DLD1 (cell line): ENCODE data around the gene MAEA.
"Not testable (repeated sequence)": the region's sequence is repeated elsewhere in the genome, so short reads cannot be mapped to it uniquely, and the experiment has no call there.

Experiments used
- in situ Hi-C: cut with HindIII; loops from 2 replicates; pipeline ENCODE4 v1.10.0; 2017; ENCODE audit warnings: low sequenced_read_pairs

Gene MAEA

DNA sequence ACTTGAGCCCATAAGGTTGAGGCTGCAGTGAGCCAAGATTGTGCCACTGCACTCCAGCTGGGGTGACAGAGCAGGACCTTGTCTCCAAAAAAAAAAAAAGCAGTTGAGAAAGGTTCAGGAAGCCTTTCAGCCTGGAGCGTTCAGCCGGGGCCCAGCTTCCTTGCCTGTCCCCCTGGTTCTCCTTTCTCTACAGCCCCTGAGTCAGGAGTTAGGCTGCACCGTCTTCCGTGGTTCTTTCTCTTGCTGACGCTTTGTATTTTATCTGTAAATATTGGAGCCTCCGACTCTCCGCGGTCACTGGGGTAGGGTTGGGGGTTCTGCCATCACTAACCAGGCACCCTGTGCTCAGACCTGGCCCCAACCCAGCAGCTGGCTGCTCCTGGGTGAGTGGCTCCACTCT, 43.6 kb downstream of the MAEA start:
- in situ Hi-C loops, result no loop called here

DNA sequence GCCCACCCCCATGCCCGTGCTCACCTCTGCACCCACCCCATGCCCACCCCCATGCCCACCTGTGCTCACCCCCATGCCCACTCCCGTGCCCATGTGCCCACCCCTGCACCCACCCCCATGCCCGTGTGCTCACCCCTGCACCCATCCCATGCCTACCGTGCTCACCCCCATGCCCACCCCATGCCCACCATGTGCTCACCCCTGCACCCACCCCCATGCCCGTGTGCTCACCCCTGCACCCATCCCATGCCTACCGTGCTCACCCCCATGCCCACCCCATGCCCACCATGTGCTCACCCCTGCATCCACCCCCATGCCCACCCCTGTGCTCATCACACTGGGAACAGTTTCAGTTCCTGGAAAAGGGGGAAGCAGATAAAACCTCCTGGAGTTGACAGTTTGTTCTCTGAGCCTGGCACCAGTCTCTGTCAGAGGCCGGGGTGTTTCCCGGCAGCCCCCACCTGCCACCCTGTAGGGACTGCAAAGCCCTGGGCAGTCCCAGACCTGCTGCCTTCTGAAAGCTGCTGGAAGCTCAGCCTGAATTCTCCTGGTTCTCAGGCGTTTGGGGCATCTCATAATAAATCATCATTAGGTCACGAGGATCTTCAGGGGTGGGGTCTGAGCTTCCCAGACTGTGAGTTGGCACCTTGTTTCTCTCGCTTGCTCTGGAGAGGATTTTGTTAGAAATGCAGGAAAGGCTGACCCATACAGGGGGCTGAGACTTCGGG, 44.3 kb downstream of the MAEA start:
- in situ Hi-C loops, result not testable (repeated sequence)

DNA sequence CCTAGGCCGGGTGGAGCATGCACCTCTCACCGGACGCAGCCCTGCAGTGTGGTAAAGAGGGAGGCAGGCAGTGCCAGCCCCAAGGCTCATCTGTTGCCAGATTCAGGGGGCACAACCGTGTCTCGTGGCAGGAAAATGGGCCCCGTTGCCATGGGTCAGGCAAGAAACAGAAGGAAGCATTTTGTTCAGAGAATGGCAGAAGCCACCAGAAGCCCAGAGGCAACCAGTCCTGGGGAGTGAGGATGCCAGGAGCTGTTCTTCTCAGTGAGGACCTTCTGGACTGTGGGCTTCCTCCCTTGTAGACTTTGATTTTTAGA, 44.8 kb downstream of the MAEA start:
- in situ Hi-C loops, result no loop called here

DNA sequence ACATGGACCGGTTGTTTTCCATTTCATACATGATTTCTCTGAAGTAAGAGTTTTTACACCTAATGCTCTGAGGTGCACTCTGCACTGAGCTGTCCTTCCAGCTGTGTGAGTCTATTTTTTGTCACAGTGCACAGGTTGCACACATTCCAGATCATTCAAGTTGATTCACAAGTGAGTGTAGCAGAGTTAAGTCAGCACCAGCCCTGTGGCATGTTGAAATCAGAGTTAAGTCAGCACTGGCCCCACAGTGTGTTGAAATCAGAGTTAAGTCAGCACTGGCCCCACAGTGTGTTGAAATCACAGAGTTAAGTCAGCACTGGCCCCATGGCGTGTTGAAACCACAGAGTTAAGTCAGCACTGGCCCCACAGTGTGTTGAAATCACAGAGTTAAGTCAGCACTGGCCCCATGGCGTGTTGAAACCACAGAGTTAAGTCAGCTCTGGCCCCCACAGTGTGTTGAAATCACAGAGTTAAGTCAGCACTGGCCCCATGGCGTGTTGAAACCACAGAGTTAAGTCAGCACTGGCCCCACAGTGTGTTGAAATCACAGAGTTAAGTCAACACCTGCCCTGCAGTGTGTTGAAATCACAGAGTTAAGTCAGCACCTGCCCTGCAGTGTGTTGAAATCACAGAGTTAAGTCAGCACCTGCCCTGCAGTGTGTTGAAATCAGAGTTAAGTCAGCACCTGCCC, 45.6 kb downstream of the MAEA start:
- in situ Hi-C loops, result not testable (repeated sequence)

DNA sequence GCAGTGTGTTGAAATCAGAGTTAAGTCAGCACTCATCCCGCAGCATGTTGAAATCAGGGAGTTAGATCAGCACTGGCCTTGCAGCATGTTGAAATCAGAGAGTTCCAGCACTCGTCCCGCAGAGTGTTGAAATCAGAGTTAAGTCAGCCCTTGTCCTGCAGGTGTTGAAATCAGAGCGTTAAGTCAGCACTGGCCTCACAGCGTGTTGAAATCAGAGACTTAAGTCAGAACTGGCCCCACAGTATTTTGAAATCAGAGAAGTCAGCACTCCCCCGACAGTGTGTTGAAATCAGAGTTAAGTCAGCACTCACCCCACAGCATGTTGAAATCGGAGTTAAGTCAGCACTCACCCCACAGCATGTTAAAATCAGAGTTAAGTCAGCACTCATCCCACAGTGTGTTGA, 46.4 kb downstream of the MAEA start:
- in situ Hi-C loops, result no loop called here

DNA sequence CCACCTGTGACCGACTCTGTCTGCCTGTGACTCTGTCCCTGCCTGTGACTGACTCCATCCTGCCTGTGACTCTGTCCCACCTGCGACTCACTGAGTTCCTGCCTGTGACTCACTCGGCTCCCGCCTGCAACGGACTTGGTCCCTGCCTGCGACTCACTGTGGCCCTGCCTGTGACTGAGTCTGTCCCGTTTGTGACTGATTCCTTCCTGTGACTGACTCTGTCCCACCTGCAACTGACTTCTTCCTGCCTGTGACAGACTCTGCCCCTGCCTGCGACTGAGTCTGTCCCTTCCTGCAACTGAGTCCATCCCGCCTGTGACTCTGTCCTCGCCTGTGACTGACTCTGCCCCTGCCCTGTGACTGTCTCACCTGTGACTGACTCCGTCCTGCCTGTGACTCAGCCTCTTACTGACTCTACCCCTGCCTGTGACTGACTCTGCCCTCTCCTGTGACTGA, 47.7 kb downstream of the MAEA start:
- in situ Hi-C loops, result no loop called here

DNA sequence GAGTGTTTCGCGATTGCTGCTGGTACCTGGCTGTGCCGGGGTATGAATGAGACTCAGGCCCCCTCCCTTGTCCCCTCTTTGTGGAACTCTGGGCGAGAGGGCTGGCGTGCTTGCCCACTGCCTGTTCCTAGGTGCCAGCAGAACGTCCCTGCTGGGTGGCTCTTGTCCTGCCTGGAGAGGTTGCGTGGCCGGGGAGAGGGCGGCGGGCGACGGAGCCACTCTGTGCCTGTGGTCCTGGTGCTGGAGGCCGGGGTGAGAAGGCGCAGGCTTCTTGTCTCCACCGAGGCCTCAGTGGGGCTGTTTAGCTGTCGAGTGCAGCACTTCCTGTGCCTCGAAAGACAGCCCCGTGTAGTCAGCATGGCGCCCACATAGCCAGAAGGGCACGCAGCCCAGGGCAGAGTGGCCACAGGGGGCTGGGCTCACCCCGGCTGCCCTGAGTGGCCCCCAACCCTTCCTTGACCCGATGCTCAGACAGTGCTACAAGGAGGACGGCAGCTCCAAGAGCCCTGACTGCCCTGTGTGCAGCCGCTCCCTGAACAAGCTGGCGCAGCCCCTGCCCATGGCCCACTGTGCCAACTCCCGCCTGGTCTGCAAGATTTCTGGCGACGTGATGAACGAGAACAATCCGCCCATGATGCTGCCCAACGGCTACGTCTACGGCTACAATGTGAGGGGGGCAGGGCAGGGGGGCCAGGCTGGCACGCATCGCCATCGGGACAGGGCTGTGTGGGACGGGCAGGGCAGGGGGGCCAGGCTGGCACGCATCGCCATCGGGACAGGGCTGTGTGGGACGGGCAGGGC, 48.5 kb downstream of the MAEA start:
- in situ Hi-C loops, result no loop called here

DNA sequence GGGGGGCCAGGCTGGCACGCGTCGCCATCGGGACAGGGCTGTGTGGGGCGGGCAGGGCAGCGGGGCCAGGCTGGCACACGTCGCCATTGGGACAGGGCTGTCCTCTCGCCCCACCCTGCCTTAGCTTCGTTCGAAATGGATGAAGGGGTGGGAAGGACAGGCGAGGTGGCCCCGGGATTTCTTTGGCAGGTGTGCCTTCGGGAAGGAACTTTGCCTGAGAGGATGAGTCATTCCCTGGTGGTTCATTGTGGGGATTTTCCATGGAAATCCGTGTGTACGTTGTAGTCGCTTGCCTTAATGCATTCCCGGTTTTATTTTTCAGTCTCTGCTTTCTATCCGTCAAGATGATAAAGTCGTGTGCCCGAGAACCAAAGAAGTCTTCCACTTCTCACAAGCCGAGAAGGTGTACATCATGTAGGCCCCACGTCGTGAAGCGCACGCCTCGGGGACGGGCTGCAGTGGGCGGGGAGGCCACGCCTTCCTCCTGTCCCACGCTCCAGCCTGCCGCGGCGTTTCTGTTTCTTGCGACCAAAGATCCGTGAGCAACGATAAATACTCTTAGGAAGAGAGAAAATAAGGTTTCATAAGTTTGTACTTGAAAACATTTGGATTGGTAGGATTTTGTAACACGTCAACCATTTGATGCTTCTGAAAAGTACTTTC, 49.2 kb downstream of the MAEA start:
- in situ Hi-C loops, result no loop called here

DNA sequence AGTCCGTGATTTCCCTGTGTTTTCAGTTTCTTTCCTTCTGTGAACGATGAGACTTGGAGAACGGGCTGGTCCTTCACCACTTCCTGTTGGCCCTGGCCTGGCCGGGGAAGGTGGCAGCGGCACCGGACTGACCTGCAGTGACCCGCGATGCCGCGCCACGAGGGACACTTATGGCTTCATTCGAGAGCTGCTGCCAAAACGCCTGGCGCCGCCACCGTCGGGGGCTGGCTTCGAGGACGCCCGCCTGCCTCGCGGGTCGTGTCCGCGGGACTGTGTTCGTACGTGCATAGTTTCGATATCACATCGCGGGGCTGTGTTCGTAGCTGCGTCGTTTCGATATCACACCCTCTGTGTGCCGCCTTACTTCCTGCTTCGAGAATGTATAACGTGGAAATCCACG, 49.8 kb downstream of the MAEA start:
- in situ Hi-C loops, result no loop called here

DNA sequence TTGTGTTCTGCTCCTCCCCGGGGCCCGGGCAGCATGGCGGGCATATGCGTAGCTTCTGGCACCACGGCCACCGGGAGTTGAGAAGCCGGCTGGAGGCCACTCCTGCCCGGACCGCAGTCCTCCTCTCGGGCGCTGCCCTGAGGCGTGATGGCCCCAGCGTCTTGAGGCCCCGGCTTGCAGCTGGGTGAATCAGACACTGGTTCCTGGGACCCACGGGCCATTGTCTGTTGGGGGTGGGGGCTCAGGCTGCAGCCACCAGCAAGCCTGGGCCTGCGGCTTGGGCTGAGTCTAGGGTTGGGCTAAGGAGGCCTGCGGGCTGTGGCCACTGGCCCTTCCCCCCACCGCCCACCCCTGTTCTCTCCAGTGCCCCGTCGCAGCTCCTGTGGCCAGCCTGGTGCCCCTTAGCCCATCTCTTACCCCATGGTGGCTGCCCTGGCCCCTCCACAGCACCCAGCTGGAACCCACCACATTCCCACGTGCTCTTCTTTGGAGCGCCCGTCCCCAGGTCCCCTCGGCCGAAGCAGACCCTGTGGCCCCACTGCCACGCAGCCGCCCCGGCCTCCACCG, 50.6 kb downstream of the MAEA start:
- in situ Hi-C loops, result no loop called here

DNA sequence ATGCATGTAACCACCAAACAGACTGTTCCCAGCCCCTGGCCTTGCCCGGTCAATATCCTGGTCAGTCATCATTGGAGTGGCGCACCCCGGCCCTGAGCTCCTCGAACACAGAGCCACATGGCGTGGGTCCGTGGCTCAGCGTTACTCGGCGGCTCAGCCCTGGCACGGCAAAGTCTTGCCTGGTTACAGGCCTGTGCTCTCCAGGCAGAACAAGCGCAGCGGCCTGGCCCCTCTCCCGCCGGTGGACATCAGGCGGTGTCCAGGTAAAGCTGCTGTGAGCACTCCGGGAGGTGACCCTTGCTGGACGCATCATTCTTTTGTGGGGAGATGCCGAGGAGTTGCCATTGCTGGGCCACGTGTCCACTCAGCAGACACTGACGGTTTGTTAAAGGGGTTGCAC, 51.2 kb downstream of the MAEA start:
- in situ Hi-C loops, result no loop called here

DNA sequence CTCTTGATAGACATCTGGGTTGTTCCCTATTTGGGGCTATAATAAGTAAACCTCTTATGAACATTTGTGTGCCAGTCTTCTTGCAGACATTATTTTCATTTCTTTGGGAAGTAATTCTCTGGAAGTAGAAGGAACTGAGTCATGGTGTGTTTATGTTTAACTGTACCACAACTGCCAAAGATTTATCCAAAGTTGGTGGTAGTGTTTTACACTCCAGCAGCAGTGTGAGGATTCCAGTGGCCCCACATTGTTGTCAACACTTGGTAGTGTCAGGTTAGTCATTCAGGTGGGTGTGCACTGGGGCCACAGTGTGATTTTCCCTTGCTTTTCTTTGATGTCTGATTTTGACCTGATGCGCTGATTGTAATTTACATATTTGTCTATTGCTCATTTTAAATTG, 52.3 kb downstream of the MAEA start:
- in situ Hi-C loops, result no loop called here

DNA sequence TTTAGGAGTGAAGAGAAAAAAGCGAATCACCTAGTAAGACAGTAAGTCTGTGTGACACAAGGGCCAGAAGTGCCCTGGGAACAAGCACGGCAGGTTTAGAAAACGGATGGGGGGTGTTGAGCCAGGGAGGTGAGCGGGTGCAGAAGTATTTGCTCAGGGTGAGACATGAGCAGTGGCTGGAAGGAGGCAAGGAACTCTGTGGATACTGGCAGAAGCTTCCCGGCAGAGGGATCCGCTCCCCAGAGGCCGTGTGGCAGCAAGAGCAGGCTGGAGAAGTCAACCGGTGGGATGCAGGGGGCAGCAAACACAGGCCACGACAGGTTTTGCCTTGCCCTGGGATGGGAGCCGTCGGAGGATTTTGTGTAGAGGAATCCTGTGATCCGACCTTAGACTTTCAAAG, 55.0 kb downstream of the MAEA start:
- in situ Hi-C loops, result no loop called here

DNA sequence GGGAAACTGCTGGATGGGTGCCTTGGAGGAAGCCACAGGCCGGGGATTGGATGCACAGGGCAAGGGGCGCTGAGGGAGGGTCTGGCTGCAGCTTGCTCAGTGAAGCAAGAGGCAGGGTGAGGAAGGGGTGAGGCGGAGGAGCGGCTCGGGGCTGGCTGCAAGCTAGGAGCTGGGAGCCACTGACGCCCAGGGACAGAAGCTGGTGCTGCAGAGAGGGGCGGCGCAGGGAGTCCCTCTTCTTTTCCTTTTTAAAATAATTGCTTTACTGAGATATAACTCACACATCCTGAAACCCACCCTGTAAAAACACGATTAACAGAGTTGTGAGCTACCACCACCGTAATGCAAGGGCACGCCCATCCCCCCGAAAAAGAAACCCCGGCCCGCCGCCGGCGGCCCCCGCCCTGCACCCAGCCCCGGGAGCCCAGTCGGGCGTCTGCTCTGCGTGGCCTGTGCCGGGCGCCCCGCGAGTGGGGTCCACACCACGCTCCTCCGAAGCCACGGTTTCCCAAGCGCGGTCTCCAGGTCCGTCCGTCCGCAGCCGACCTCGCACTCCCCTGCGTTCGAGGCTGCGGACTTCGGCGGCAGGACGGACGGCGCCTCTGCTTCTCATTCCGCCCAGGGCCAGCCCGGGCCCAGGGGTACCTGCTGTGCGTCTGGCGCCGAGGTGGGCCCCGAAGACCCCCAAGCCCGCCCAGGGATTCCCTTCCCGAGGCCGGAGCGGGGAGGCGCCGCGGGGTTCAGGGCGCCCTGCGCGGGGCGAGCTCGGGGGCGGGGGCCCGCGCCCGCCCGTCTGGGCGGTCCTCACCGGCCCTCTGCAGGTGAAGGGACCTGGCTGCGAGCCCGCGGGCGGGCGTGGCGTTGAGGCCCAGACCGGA, 56.5 kb downstream of the MAEA start:
- in situ Hi-C loops, result no loop called here

DNA sequence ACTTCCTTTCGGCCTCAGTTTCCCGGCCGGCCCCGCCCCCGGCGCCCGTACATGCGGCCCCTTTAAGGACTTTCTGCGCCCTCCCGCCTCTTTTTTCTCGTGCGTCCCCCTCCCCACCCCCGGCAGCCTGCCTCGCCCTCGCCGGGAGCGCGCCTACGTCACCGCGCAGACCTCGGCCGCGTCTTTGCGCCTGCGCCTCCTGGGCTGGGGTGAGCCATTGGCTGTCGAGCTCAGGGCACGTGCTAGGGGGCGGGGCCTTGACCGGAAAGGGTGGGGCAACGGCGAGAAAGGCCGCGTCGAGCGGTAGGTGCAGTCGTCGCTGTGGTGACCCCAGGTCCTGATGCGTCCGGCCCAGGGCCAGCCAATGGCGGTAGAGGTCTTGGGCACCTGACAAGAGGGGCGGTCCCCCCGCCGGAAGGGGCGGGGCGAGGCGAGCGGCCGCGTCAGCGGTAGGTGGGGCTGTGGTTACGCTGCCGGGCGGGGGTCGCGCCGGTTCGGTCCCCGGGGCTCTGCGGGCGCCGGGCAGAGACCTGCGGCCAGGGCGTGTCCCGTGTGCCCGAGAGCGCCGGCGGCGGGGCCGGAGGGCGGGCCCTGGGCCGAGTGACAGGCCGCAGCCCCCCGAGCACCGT, 57.2 kb downstream of the MAEA start, which contains the start of gene UVSSA:
UVSSA (plus strand) TSS at position 428 of the 629 bp plus-strand sequence. CDS start 884 bp downstream, outside the sequence.
- in situ Hi-C loops, result no loop called here

DNA sequence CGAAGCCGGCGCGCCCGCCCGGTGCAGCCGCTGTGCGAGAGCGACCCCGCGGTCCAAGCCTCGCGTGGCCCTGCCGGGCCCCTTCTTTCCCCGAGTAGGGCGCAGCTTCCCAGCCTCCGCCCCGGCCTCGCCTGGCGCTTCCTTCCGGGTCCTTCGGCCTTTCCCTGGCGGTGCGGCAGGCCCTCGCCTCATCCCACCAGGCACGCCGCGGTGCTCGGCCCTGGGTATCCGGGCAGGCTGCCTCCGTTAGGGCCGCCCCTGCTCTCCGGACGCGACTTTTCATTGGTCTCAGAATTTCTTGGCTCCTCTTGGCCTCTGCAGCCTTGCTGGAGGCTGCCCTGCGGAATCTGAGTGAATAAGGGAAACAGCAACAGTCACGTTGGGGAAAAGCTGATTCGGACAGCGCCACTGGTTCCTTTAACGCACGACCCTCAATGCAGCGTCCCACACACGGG, 57.7 kb downstream of the MAEA start:
- in situ Hi-C loops, result no loop called here

DNA sequence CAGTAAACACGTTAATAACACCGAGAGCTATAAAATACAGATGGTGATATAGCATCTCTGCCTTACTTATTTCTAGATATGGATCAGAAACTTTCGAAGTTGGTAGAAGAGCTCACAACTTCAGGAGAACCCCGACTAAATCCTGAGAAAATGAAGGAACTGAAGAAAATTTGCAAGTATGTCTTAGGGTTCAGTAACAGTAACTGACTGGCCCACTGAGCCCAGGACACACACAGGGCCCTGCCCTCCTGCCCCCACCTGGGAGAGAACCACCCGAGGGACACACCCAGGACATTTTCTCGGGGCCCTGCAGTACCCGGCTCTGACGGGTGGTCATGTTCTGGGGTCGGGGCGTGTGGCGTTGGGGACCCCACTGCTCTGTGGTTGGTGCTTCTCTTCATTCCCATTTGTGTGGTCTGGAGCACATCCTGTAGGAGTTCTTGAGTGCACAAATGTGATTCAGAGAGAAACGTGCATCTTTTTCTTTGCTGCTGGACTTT, 58.4 kb downstream of the MAEA start:
- in situ Hi-C loops, result no loop called here

DNA sequence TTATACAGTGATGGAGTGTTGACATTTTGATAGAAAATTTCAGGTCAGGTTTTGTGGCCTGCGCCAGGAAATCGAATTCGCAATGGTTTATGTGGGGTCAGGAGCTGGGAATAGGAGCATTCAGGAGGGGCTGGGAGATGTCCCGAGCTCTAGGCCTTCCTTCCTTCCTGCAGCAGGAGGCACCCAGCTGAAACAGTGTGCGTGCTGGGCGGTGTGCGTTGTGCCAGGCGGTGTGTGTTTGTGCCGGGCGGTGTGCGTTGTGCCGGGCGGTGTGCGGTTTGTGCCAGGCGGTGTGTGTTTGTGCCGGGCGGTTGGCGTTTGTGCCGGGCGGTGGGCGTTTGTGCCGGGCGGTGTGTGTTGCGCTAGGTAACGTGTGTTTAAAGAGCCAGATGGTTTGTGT, 59.1 kb downstream of the MAEA start:
- in situ Hi-C loops, result no loop called here
